Measurements from ENCODE around the gene ZNF264. TPM values are rescaled to one million over a fixed set of nuclear protein-coding genes. Genes with fewer than 3 reads are reported as not detected.
"Not testable (repeated sequence)": the region's sequence is repeated elsewhere in the genome, so short reads cannot be mapped to it uniquely, and the experiment has no call there.

ZNF264 gene
- 48.5 and 65.0 TPM in 2 replicates for total RNA-seq

GRCh38 chr19:57191141-57192076, at the start of gene ZNF264:
ZNF264 (plus strand) TSS chr19:57191500; CDS start chr19:57191914, 414 bp downstream.
- peak; percentile 93 for DNase-seq

GRCh38 chr19:57141699-57142098, 49.6 kb upstream of the ZNF264 start:
- no peak for DNase-seq

GRCh38 chr19:57152921-57153320, 38.4 kb upstream of the ZNF264 start:
- no peak for DNase-seq

DNA sequence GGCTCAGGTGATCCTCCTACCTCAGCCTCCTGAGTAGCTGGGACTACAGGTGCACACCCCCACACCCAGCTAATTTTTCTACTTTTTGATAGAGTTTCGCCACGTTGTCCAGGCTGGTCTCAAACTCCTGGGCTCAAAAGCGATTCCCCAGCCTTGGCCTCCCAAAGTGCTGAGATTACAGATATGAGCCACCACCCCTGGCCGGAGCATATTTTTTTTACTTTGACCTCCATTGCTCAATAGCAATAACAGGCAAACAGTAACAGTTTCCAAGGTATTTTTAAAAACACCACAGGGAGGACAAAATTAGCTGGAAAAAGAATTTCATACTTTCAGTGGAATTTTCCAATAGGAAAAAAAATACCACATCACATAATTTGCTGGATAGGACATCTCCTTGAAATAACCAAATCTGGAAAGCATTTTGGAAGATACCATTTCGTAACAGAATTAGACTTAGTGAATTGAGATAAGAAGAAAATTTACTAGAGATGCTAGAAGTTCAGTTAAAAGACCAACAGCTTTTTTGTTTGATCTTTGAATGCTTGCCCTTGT, 29.2 kb upstream of the ZNF264 start:
- no peak for DNase-seq

DNA sequence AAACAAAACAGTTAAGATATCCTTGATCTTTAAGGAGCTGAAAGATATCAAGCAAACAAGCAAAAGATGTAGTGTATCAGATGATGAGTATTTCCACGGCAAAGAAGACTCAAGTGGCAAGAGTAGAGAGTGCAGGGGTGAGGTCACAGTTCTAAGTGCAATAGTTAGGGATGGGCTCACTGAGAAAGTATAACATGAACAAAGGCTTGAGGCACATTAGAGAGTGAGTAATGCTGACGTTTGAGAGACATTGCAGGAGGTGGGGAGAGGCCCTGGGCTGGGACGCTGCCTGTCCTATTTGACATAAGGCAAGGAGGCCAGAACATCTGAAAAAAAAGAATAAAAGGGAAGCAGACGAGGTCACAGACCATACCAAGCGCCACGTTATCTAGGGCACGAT, 25.5 kb upstream of the ZNF264 start:
- DNase-seq = no peak

DNA sequence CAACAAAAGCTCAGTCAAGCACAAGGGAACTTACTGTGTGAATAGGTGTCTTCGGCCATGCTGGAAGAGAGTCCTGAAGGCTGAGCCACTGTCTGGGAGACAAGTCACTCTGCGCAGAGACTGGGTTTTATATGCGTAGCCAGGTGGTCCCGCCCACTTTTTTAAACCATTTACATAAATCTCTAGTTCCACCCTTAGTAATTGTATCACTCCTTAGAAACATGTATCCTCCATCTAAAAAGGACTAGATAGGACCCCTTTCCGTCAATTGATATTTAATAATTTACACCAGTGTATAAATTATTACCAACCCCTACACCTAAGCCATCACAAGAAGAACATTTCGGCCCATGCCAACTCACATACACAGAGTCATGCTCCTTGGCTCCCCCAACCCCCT, 23.9 kb upstream of the ZNF264 start, which contains the start of gene DUXA:
Gene DUXA (minus strand): TSS at position 101 of the 400 bp plus-strand sequence. CDS start 42 bp downstream, at position 59.
- DNase-seq = no peak

- DNase-seq = peak; percentile 10
These were observed 19.7 kb upstream of the ZNF264 start for GRCh38 chr19:57171551-57172081.

GRCh38 chr19:57190301-57190700, 999 bp upstream of the ZNF264 start:
- no peak for DNase-seq

- DNase-seq = peak; percentile 14
These were observed 749 bp downstream of the ZNF264 start for GRCh38 chr19:57192077-57192420.

- no peak for DNase-seq
These were observed 1.7 kb downstream of the ZNF264 start for GRCh38 chr19:57192993-57193392.

- not testable (repeated sequence) for DNase-seq
These were observed 6.6 kb downstream of the ZNF264 start for GRCh38 chr19:57197874-57198273.

GRCh38 chr19:57202160-57202559, 10.9 kb downstream of the ZNF264 start:
- DNase-seq = no peak

DNA sequence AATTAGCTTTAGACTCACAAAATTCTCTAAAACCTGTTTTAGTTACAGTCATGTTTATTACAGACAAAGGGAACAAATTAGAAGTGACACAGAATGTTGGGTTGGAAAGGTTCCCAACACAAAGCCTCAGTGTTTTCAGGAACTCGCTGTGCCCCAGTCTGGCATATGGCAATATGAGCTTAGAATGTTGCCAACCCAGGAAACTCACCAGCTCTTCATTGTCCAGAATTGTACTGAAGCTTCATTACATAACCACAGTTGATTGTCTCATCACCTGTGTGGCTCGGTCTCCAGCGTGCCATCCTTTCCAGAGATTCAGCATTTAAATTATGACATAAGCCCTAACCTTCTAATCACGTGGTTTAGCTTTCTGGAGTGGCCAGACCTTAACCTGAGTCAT, 19.1 kb downstream of the ZNF264 start:
- no peak for DNase-seq

GRCh38 chr19:57212109-57212508, 20.8 kb downstream of the ZNF264 start:
- DNase-seq = no peak

- no peak for DNase-seq
These were observed 36.2 kb downstream of the ZNF264 start for GRCh38 chr19:57227502-57227901.

DNA sequence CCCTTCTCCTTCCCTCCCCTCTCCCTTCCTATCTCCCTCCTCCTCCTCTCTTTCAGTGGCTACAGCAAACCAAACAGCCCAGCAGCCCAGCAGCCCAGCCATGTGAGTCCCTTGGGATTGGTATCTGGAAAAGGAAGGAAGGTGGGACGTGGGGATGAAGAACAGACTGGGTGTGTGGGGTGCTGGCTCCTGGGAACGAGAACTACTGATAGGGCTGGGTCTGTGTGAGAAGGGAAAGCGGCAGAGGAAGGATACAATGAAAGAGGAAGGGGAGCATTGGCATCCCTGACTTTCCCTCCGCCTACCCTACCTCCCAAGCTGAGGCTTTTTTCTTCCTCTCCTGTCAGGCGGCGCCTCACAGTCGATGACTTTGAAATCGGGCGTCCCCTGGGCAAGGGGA, 40.4 kb downstream of the ZNF264 start:
- no peak for DNase-seq

DNA sequence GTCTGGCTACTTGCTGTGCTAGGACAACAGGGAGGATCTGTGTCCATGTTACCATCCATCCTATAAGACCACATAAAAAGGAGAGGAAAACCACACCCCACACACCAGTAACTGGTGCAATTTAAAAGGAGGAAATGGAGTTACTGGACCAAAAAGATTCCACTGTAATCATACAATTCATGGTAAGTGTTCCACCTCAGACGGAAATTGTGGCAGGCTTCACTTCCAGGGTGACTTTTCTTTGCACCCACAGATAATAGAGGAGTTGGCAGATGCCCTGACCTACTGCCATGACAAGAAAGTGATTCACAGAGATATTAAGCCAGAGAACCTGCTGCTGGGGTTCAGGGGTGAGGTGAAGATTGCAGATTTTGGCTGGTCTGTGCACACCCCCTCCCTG, 41.9 kb downstream of the ZNF264 start:
- no peak for DNase-seq

- DNase-seq = no peak
These were observed 48.6 kb downstream of the ZNF264 start for GRCh38 chr19:57239982-57240310.

GRCh38 chr19:57240311-57241090, 49.2 kb downstream of the ZNF264 start, which contains the start of gene ZNF805:
ZNF805 (plus strand) TSS chr19:57240632; CDS start chr19:57240892, 260 bp downstream.
- DNase-seq = peak; percentile 97

- peak; percentile 37 for DNase-seq
These were observed 49.9 kb downstream of the ZNF264 start for GRCh38 chr19:57241176-57241575.

DNA sequence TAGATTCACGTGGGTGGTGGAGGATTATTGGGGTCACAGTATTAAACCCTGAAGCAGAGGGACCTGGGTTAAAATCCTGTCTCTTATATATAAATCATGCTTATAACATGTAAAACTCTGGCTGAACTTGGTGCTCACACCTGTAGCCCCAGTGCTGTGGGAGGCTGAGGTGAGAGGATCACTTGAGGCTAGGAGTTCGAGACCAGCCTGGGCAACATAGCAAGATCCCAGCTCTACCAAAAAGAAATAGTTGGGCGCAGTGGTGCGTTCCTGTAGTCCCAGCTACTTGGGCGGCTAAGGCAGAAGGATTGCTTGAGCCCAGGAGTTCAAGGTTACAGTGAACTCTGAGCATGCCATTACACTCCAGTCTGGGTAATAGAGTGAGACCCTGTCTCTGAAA, 51.5 kb downstream of the ZNF264 start:
- no peak for DNase-seq

GRCh38 chr19:57244513-57244912, 53.2 kb downstream of the ZNF264 start:
- no peak for DNase-seq

GRCh38 chr19:57245066-57245465, 53.8 kb downstream of the ZNF264 start:
- DNase-seq = no peak

Data from dermis blood vessel endothelial cell (primary cell).